NCI-H69 (cell line): ENCODE measurements around the gene FAM9C.
"Not testable (repeated sequence)": the region's sequence is repeated elsewhere in the genome, so short reads cannot be mapped to it uniquely, and the experiment has no call there.

ENCODE experiments used
- DNase-seq: peaks from one replicate; lab custom pipeline; 2025; lab: John Stamatoyannopoulos, UW

FAM9C gene

GRCh38 chrX:13044441-13044840 lies at the start of gene FAM9C:
Gene FAM9C, minus strand, starts transcription at chrX:13044620. Its CDS starts 831 bp downstream, at chrX:13043789.
- no peak for DNase-seq

GRCh38 chrX:13093529-13094140 lies 49.2 kb upstream of the FAM9C start:
- peak; percentile 11 for DNase-seq

GRCh38 chrX:13092455-13092941 lies 48.1 kb upstream of the FAM9C start:
- DNase-seq: no peak

GRCh38 chrX:13091111-13091765 lies 46.8 kb upstream of the FAM9C start:
- DNase-seq: no peak

- no peak for DNase-seq
These were observed 46.1 kb upstream of the FAM9C start for GRCh38 chrX:13090339-13091110.

GRCh38 chrX:13090027-13090338 lies 45.6 kb upstream of the FAM9C start:
- no peak for DNase-seq

GRCh38 chrX:13088156-13088487 lies 43.7 kb upstream of the FAM9C start:
- no peak for DNase-seq

GRCh38 chrX:13087322-13088155 lies 43.1 kb upstream of the FAM9C start:
- no peak for DNase-seq

GRCh38 chrX:13086793-13087321 lies 42.4 kb upstream of the FAM9C start:
- DNase-seq: not testable (repeated sequence)

- no peak for DNase-seq
These were observed 41.7 kb upstream of the FAM9C start for GRCh38 chrX:13086076-13086475.

- no peak for DNase-seq
These were observed 41.1 kb upstream of the FAM9C start for GRCh38 chrX:13085526-13085925.

GRCh38 chrX:13084611-13085010 lies 40.2 kb upstream of the FAM9C start:
- DNase-seq: no peak

GRCh38 chrX:13083755-13084326 lies 39.4 kb upstream of the FAM9C start:
- not testable (repeated sequence) for DNase-seq

GRCh38 chrX:13082206-13083065 lies 38.0 kb upstream of the FAM9C start:
- no peak for DNase-seq

- no peak for DNase-seq
These were observed 37.2 kb upstream of the FAM9C start for GRCh38 chrX:13081395-13082205.

GRCh38 chrX:13080128-13080795 lies 35.8 kb upstream of the FAM9C start:
- no peak for DNase-seq

GRCh38 chrX:13078739-13079444 lies 34.5 kb upstream of the FAM9C start:
- peak; percentile 42 for DNase-seq

- no peak for DNase-seq
These were observed 32.7 kb upstream of the FAM9C start for GRCh38 chrX:13077168-13077567.
